ENCODE data around the gene RPAIN.
A peak's percentile ranks its signal among the peaks of the same experiment; 100 is the strongest.

- TF ChIP-seq CTCF (IDR thresholded peaks at IDR 0.05) (peak in 1 of 3 experiments; percentile 16), POLR2A (IDR thresholded peaks at IDR 0.05) (no peak)
These were observed 19.4 kb downstream of the RPAIN start for GRCh38 chr17:5439446-5439764.
